Measurements from ENCODE around the gene NBPF8.
A peak's percentile ranks its signal among the peaks of the same experiment; 100 is the strongest.
"Not testable (repeated sequence)": the region's sequence is repeated elsewhere in the genome, so short reads cannot be mapped to it uniquely, and the experiment has no call there.

Gene NBPF8

DNA sequence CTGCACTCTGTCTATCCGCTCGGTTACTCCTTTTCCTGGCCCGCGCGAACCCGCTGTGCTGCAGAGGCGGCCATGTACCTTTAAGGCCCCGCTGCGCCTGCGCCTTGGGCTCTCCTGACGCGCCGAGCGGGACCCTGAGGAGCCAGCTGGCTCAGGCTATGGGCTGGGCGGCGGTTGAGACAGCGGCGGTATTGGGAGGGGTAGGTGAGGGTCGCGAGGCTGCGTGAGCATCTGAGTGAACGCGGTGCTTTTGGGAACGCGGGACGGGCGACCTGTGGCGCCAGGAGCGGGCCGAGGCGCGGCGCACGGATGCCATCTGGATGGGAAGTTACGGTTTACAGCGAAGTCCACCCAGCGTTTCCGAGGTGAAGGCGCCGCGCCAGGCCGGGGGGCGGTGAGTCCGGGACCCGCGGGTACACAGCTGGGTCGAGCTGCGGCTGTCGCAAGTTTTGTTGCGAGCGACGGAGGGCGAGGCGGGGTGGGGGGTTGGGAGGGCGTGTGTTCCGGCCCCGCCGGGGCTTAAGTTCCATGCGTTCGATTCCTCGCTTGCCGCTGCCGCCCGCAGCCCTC is at the start of gene NBPF8:
Gene NBPF8 (plus strand): TSS at position 125 of the 570 bp plus-strand sequence. CDS start 21,488 bp downstream, outside the sequence.
- DNase-seq (ENCODE audit: low read depth), result peak; percentile 34

DNA sequence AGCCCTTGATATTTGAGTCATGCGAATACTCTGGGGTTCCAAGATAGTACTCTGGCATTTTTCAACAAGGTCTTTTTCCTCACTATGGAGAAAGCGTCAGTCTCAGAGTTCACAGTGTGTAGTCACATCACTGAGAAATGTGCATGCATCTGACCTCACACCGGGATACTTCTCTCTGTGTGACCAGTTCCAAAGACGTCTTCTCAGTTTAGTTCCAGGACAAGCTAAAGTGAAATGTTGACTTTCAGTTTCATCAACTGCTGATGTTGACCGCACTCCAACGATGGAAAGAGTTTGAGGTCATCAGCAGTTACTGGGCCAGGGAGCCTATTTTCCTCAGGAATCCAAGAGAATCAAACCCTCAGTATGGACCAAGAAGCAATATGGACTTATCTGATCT is 47.1 kb upstream of the NBPF8 start:
- DNase-seq (ENCODE audit: low read depth), result not testable (repeated sequence)

GRCh38 chr1:120386651-120387050 is 28.2 kb upstream of the NBPF8 start:
- DNase-seq (ENCODE audit: low read depth), result not testable (repeated sequence)

- peak; percentile 17 for DNase-seq (ENCODE audit: low read depth)
These were observed 26.2 kb upstream of the NBPF8 start for GRCh38 chr1:120388597-120389126.

DNA sequence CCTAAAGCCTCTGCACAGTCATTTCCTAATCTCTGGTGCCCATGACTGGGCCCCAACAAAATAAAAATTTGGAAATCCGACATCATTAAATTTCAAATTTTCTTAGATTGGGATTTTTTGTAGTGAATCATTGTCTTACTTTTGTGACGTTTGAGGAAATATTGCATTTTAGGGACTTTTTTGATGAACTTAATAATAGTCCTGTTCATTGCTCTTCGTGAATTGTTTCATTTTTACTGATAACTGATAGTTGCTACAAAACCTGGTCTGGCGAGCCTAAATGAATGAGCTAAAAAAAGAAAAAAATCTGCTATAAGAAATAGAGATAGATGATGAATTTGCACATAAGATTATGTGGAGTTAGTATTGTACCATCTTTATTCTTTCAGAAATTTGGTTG is 23.5 kb upstream of the NBPF8 start:
- not testable (repeated sequence) for DNase-seq (ENCODE audit: low read depth)

- not testable (repeated sequence) for DNase-seq (ENCODE audit: low read depth)
These were observed 21.3 kb upstream of the NBPF8 start for GRCh38 chr1:120393316-120394232.

GRCh38 chr1:120405348-120405747 is 9.5 kb upstream of the NBPF8 start:
- not testable (repeated sequence) for DNase-seq (ENCODE audit: low read depth)

DNA sequence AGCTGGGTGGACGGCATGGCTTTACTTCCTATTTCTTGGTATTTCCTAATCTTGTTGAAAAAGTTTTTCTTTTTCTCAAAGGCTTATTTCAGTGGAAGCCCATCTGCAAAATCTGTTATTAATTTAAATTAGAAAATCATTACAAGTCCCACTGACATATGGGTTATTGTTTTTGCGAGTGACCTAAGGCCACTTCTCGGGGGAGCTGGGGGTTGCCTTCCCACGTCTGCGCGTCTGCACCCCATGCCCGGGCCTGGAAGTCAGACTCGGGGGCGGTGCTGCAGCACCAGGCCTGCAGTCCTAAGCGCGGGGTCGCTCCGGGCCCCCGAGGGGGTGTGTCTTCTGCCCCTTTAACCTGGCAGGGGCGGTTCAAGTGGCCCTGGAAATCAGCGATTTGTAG is 384 bp upstream of the NBPF8 start:
- not testable (repeated sequence) for DNase-seq (ENCODE audit: low read depth)

DNA sequence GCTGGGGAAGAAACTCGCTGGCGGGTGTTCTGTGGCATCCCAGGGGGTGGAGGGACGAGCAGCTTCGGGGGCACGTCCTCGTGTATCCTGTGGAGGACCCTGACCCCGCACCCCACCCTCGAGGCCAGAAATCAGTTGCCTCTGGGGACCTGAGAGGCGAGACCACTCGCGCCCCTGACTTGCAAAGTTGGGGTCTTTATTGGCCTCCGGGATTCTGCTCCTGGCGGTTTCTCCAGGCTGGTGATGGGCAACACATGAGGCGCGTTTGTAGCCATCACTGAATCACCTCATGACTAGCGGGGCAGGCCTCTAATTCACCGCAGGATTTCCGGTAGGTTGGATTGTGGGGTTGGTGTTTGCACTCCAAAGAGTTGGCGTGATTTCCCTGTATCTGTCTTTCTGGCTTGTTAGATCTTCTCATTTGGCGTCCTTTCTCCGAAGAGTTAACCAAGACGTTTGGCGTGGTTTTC is 692 bp downstream of the NBPF8 start:
- DNase-seq (ENCODE audit: low read depth), result peak; percentile 14

- not testable (repeated sequence) for DNase-seq (ENCODE audit: low read depth)
These were observed 10.2 kb downstream of the NBPF8 start for GRCh38 chr1:120425063-120425462.

DNA sequence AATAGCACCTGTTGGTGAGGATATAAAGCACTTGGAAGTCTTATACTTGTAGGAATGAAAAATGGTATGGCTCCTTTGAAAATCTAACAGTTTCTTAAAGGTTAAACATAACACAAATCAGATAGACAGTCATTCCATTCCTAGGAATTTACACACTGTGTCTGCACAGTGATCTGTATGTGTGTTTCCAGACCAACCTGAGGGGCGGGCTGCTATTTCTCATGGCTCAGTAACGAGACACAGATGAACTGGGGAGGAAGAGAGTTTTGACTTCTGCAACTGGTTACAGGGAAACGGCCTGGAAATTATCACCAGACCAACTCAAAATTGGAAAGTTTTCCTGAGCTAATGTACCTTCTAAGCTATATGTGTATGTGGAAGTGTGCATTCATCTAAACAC is 16.8 kb downstream of the NBPF8 start:
- not testable (repeated sequence) for DNase-seq (ENCODE audit: low read depth)

DNA sequence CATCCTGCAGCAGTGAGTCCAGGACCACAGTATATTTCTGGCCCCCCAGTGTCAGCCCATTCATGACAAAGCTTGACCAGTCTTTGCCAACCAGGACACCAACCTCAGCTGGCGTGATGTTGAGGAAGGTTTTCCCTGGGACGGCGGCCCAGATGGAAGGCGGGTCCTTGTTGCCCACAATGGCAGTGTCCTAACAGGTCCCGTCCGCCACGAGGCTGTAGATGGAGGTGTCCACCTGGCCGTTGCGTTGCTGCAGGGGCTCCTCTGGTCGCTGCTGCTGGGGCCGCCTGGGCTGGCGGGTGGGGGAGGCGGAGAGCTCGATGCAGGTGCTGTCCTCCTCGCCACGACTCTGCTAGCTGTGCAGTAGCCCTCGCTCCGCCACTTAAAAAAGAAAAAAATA is 19.0 kb downstream of the NBPF8 start:
- not testable (repeated sequence) for DNase-seq (ENCODE audit: low read depth)

DNA sequence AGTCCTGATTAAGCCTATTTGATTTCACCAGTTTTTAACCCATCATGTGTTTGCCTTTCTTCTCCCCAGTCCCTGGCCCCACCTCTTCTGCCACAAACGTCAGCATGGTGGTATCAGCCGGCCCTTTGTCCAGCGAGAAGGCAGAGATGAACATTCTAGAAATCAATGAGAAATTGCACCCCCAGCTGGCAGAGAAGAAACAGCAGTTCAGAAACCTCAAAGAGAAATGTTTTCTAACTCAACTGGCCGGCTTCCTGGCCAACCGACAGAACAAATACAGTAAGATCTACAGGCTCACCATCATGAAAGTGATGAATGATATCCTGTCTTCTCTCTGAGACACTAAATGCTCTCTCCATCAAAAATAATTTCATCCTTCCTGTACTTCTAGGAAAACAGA is 34.3 kb downstream of the NBPF8 start:
- not testable (repeated sequence) for DNase-seq (ENCODE audit: low read depth)
